Prostate gland (tissue), 2 donors: ENCODE results near the gene ARFGEF2.

ENCODE experiments used
- POLR2A ChIP-seq: fragments of 450-650 bp; IDR thresholded peaks from one replicate; pipeline ENCODE4 v1.6.1; 2016; ENCODE audit warnings: antibody characterized with exemption, mild to moderate bottlenecking
- POLR2AphosphoS5 ChIP-seq: sonication (generic); formaldehyde crosslinking; IDR thresholded peaks from one replicate; pipeline ENCODE4 v1.6.1; 2017; ENCODE audit warnings: antibody characterized with exemption
- TF ChIP-seq, protein P1 (sequence below), 4 experiments: fragments of 200-600 bp in 2 of 4; fragments of 450-650 bp in 2 of 4; sonication (generic) in 2 of 4; IDR thresholded peaks; 1 replicate in 3 of 4; 2 replicates in 1 of 4; pipeline ENCODE4 v1.5.1; 2016 to 2019; ENCODE audit warnings: antibody characterized with exemption in 4 of 4, mild to moderate bottlenecking in 2 of 4, moderate library complexity in 2 of 4

DNA sequence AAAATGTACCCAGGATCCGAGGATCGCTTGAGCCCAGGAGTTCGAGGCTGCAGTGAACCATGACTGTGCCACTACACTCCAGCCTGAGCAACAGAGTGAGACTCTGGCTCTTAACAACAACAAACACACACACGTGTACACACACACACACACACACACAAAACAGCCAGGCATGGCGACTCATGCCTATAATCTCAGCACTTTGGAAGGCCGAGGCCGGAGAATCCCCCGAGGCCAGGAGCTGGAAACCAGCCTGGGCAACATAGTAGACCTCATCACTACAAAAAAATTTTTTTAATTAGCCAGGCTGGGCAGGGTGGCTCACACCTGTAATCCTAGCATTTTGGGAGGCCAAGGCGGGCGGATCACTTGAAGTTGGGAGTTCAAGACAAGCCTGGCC lies 23.3 kb upstream of the ARFGEF2 start:
- TF ChIP-seq, protein P1, sequence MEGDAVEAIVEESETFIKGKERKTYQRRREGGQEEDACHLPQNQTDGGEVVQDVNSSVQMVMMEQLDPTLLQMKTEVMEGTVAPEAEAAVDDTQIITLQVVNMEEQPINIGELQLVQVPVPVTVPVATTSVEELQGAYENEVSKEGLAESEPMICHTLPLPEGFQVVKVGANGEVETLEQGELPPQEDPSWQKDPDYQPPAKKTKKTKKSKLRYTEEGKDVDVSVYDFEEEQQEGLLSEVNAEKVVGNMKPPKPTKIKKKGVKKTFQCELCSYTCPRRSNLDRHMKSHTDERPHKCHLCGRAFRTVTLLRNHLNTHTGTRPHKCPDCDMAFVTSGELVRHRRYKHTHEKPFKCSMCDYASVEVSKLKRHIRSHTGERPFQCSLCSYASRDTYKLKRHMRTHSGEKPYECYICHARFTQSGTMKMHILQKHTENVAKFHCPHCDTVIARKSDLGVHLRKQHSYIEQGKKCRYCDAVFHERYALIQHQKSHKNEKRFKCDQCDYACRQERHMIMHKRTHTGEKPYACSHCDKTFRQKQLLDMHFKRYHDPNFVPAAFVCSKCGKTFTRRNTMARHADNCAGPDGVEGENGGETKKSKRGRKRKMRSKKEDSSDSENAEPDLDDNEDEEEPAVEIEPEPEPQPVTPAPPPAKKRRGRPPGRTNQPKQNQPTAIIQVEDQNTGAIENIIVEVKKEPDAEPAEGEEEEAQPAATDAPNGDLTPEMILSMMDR (IDR thresholded peaks at IDR 0.05): no peak
- TF ChIP-seq POLR2A (no peak), POLR2AphosphoS5 (no peak)
